Fibroblast of mammary gland (primary cell): ENCODE measurements around the gene DENND5B.

Experiments used
- DNase-seq: peaks from one replicate; pipeline ENCODE4 v3.0.0-alpha.2; 2010; ENCODE audit warnings: low read depth
- H3K4me3 ChIP-seq: 2 replicates; pipeline ENCODE4 v1.5.1; 2011; ENCODE audit warnings: low read depth, mild to moderate bottlenecking, low read length, moderate library complexity; ENCODE audit not compliant: control insufficient read depth
- TF ChIP-seq, protein P1 (sequence below): conservative IDR thresholded peaks from 2 replicates; pipeline ENCODE4 v1.5.1; 2011; ENCODE audit warnings: low read depth, low read length, inconsistent platforms; ENCODE audit not compliant: control insufficient read depth, insufficient read depth

Gene DENND5B

DNA sequence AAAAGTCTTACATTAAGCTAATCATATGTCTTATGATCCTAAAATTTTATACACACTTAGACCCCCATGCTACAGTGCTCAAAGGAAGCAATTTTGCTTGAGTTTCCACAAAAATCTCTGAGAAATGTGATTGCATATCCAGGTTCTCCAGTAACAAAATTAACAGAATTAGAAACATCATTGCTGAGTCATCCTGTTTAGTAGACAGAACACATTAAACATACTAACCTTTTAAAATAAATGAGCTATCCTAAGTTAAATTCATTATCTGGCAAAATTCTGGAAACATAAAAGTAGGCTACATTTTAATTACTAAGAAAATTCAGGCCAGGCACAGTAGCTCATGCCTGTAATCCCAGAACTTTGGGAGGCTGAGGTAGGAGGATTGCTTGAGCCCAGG lies 94.7 kb downstream of the DENND5B start:
- DNase-seq, result peak; percentile 29
- TF ChIP-seq, protein P1, sequence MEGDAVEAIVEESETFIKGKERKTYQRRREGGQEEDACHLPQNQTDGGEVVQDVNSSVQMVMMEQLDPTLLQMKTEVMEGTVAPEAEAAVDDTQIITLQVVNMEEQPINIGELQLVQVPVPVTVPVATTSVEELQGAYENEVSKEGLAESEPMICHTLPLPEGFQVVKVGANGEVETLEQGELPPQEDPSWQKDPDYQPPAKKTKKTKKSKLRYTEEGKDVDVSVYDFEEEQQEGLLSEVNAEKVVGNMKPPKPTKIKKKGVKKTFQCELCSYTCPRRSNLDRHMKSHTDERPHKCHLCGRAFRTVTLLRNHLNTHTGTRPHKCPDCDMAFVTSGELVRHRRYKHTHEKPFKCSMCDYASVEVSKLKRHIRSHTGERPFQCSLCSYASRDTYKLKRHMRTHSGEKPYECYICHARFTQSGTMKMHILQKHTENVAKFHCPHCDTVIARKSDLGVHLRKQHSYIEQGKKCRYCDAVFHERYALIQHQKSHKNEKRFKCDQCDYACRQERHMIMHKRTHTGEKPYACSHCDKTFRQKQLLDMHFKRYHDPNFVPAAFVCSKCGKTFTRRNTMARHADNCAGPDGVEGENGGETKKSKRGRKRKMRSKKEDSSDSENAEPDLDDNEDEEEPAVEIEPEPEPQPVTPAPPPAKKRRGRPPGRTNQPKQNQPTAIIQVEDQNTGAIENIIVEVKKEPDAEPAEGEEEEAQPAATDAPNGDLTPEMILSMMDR, result no peak
- no peak overlapping the region for H3K4me3 ChIP-seq

DNA sequence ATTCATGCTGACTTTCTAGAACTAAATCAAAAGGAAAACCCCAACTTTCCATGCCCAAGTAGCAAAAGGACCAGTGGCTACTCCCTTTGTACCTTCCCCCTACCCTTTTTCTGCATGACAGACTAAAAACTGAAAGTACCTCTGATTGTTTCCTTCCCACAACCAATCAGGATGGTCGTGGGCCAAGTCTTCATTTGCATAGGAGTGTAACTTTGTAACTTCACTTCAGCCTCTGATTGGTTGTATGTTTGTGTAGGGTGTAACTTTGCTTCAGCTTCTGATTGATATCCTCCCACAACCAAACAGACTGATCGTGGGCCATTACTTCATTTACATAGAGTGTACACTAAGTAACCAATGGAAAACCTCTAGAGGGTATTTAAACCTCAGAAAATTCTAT lies 96.5 kb downstream of the DENND5B start:
- no peak for DNase-seq
- TF ChIP-seq, protein P1, result no peak
- no peak overlapping the region for H3K4me3 ChIP-seq

DNA sequence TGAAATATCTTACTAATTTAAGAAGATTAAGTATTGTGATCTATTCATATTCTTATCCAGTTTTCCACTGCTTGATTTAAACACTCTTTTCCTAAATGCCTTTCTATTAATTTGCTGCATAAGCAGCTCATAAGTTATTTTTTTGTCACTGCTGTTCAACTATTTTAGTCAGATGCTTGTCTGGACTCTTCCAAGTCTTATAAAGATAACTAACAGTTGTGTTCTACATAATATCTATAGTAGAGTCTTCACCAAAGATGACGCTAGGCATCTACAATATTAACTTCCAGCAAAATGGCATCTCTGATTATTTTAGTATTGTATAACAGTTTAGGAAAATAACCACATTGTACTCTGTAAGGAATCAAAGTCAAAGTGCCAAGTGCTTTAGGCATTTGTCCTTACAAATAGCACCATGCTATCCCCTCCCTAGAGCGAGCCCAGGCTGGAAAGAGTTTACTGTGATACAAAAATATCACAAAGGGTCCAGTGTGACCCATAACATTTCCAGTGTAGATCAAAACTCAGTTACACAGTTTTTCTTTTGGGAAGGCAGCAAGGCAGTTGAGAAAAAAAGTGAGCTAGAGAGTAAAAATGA lies 98.2 kb downstream of the DENND5B start:
- no peak for DNase-seq
- no peak overlapping the region for H3K4me3 ChIP-seq
- TF ChIP-seq, protein P1, result no peak

DNA sequence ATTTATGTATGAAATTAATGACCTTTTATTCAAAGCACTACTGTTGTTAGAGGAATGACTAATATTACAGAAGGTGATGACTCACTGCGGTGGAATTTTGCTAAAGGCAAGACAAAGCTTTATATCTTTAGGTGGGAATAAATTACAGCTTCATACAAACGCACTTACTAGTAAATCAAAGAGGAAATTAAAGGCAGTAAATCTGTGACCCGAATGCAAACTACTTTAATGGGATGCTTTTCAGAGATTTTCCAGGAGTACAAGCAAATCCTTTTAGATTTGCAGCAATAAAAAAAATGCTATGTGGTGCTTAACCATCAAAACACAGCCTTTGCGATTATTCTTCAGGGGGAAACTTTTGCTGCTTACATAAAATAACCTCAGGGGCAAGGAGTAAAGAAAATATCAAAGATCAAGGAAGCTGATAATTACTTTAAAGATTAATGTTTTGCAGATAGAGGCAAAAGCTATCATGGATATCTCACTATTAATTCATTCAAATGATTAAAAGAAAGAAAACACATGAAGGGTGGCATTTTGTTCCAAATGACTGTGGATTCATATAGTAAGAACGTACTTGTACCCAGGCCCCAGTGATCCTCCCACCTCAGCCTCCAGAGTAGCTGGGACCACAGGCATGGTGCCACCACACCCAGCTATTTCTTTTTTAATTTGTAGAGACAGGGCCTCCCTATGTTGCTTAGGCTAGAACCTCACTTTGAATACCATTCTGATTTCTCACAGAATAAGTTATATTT lies 98.9 kb downstream of the DENND5B start:
- H3K4me3 ChIP-seq, result no peak overlapping the region
- peak; percentile 86 for DNase-seq
- TF ChIP-seq, protein P1, result no peak

DNA sequence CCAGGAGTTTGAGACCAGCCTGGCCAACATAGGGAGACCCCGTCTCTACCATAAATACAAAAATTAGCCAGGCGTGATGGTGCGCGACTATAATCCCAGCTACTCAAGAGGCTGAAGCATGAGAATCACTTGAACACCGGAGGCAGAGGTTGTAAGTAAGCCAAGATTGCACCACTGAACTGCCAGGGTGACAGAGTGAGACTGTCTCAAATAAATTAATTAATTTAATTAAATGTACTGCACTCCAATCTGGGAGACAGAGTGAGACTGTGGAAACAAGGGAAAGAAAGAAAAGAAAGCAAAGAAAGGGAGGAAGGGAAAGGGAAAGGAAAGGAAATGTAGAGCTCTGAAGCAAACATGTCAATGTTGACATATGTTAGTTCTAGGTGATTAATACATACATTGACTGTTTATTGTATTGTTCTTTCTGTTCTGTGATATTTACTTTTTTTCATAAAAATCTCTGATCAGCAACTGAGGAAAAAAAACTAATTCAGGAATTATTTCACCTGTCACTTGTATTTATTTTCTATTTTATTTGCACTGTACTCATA lies 99.6 kb downstream of the DENND5B start:
- DNase-seq, result no peak
- TF ChIP-seq, protein P1, result no peak
- no peak overlapping the region for H3K4me3 ChIP-seq

DNA sequence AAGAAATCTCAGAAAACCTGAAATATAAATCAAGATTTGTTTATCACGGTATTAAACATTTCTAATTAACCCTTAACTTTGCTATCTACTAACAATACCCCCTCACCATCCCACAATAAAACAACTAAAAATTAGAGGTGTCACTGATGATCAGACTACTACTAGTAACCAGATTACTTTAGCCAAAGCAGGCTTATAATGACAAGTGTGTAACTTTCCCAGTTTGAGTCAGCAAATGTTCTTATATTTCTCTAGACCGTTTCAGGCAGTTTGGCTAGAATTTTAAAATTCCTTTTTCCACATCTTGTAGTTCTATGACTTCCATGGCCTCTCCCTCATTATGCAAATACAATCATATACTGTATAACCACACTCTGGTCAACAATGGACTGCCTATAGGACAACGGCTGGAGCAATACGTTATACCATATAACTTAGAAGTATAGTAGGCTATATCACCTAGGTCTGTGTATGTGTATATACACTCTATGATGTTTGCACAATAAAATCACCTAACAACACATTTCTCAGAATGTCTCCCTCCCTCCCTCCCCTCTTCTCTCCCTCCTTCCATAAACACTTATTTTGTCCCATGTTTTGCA lies 102.1 kb downstream of the DENND5B start:
- TF ChIP-seq, protein P1, result no peak
- DNase-seq, result no peak
- H3K4me3 ChIP-seq, result no peak overlapping the region
